Inflammatory macrophage (primary cell): ENCODE results near the gene LASP1NB.

Source experiments
- DNase-seq, 2 donors: peaks; one replicate each; pipeline ENCODE4 v3.0.0-alpha.2; 2020 to 2022

LASP1NB gene

DNA sequence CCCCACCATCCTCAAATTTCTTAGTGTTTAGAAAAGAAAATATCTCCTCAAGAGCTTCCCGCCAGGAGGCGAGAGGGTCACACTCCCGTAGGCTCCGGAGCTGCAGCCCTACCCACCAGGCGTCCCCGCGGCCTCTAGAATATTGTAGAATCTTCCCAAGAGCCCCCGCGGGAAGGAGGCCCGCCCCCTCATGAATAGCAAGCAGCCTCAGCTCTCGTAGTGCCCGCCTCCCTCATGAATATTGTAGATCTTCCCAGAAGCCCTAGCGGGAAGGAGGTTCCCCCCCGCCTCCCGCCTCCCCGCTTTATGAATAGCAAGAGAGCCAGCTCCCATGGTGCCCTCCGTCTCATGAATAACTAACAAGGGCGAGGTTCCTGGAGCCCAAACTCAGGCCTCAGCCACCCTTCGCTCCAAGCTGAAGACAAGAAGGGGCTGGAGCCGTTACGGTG, 41.9 kb downstream of the LASP1NB start, which contains the start of gene FBXO47:
FBXO47 (minus strand) TSS at position 114 of the 449 bp plus-strand sequence. CDS start 4,378 bp downstream, outside the sequence.
- peak; percentile 79 to 91 for DNase-seq

DNA sequence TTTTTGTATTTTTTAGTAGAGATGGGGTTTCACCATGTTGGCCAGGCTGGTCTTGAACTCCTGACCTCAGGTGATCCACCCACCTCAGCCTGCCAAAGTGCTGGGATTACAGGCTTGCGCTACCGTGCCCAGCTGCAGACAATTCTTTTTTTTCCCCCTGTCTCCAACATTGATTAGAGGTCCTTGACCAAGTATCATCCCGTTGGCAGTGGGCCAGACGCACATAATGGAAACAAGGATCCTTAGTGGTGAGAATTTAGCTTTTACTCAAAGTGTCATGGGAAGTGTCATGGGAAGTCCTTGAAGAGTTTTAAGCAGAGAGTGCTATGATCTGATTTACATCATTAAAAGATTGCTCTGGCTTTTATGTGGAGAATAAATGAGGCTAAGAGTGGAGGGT, 43.9 kb downstream of the LASP1NB start:
- no peak for DNase-seq

DNA sequence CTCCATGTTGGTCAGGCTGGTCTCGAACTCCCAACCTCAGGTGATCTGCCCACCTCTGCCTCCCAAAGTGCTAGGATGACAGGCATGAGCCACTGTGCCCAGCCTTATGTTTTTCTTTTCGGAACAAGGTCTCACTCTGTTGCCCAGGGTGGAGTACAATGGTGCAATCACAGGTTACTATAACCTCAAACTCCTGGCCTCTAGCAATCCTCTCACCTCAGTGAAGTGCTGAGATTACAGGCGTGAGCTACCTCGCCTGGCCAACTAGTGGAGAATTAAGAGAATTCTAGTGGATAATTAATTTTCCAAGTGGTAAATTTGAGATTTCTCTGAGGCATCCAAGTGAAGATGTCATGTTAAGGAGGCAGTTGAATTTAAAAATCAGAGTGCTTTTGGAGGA, 44.7 kb downstream of the LASP1NB start:
- no peak for DNase-seq

DNA sequence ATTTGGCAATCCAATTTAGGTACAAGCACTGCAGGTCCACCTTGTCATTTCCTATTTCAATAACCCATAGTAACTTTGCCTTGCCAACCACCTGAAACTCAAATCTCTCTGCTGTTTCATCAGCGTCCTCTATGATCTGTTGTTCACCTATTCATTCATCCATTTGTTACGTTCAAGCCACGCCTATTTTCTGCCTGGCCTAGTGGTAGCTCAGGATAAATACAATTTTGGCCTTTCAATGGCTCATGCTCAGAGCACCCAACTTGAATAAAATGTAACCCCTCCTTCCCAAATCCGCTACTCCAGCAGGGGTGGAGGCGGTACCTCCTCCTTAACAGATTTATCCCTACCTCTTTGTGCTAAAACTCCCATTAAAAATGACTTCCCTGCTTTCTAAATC, 45.4 kb downstream of the LASP1NB start:
- DNase-seq = no peak

DNA sequence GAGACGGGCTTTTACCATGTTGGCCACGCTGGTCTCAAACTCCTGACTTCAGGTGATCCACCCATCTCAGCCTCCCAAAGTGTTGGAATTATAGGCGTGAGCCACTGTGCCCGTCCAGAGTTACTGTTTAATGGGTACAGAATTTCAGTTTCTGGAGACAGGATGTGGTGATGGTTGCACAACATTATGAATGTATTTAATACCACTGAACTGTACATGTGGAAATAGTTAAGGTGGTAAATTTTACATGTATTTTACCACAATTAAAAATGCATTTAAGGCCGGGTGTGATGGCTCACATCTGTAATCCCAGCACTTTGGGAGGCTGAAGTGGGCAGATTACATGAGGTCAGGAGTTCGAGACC, 50.8 kb downstream of the LASP1NB start:
- peak; percentile 7 to 66 for DNase-seq

DNA sequence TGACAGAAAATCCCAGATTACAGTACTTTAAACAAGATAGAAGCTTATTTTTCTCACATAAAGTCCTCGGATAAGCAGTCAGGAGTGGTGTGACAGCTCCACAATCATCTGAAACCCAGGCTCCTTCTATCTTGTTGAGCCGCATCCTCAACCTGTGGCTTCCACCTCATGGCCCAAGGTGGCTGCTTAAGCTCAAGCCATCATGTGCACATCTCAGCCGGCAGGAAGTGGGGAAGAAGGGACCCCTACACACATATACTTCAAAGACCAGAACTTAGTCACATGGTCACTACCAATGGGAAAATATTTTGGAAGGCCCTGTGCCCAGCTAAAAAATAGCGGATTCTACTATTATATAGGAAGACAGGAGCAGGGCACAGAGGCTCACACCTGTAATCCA, 52.8 kb downstream of the LASP1NB start:
- DNase-seq = no peak
